ENCODE results near the gene HNF1A.

Gene HNF1A

DNA sequence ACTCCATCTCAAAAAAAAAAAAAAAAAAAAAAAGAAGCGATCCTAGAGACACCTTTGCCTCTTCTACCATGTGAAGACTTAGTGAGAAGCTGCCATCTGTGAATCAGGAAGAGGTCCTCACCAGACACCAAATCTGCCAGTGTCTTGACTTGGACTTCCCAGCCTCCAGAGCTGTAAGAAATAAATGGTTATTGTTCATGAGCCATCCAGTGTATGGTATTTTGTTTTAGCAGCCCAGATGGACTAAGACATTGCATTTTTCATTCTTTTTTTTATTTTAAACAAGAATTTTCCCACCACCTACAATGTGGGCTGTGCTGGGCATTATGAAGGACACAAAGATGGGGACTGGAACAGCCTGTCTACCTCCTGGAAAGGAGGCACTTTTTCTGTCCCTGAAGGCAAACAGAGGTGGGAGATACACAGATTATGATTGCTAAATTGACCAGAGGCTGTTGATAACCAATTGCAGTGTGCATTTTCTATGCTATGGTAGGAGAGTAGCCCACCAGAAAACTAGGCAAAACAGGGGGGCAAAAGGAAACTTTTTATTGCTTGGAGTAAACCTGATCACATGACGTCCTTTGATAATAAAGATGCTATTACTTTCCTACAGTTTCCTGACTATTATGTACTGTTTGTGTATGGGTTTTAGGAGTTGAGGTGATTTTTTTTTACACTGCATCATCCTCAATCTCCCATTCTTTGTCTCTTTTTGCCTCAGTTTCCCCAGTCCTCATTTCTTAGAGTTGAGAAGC is 40.7 kb downstream of the HNF1A start:
- no peak overlapping the region for H3K4me3 ChIP-seq (ENCODE audit: low read depth, low read length)
- H3K4ac ChIP-seq (ENCODE audit: low read depth, low read length), result no peak overlapping the region
- no peaks in the 10 kb centered on the region for H3K9me3 ChIP-seq (ENCODE audit: insufficient read depth, low read depth, low read length)
- no peak overlapping the region for H4K91ac ChIP-seq (ENCODE audit: low read depth, low read length)
- H3K9ac ChIP-seq (ENCODE audit: low read length), result no peak overlapping the region
- no peak for DNase-seq
- no peak overlapping the region for H4K12ac ChIP-seq (ENCODE audit: low read depth, low read length)
- H3K23ac ChIP-seq (ENCODE audit: low read length), result no peak overlapping the region
- no peak overlapping the region for H2AFZ ChIP-seq (ENCODE audit: insufficient read depth, low read length, poor library complexity)
- H2BK5ac ChIP-seq (ENCODE audit: low read depth, low read length, poor library complexity), result no peak overlapping the region
- no peak overlapping the region for H2BK12ac ChIP-seq (ENCODE audit: low read length)
- peaks cover 5% of the 10 kb centered on the region for H3K79me2 ChIP-seq (ENCODE audit: control insufficient read depth, insufficient read depth, low read length, poor library complexity)
- no peak overlapping the region for H3K27ac ChIP-seq (ENCODE audit: low read depth, low read length)
- H3K18ac ChIP-seq (ENCODE audit: low read length), result no peak overlapping the region
- H3K4me1 ChIP-seq (ENCODE audit: control insufficient read depth in 1 of 2, insufficient read depth in 2 of 2, low read length in 2 of 2), result no peaks in the 10 kb centered on the region
- no peaks in the 10 kb centered on the region for H3K27me3 ChIP-seq (ENCODE audit: insufficient read depth, low read length)
- H3K14ac ChIP-seq (ENCODE audit: low read length), result no peak overlapping the region
- H3K79me1 ChIP-seq (ENCODE audit: low read length), result peaks cover 2% of the 10 kb centered on the region
- H2AK5ac ChIP-seq (ENCODE audit: low read length), result no peak overlapping the region
- no peak overlapping the region for H2BK120ac ChIP-seq (ENCODE audit: insufficient read depth, low read length, poor library complexity)
- no peaks in the 10 kb centered on the region for H3K36me3 ChIP-seq (ENCODE audit: control insufficient read depth in 1 of 2, insufficient read depth in 2 of 2, low read length in 2 of 2)
- WGBS (ENCODE audit: extremely low coverage, insufficient coverage, insufficient read length), result no CpG with 5 or more reads among the region's 2 CpGs
- no peak overlapping the region for H3K4me2 ChIP-seq (ENCODE audit: low read length)
- H4K8ac ChIP-seq (ENCODE audit: low read depth, low read length), result no peak overlapping the region

- Histone ChIP-seq H2AK5ac (ENCODE audit: low read length) (no peak overlapping the region), H4K91ac (ENCODE audit: low read depth, low read length) (no peak overlapping the region), H4K8ac (ENCODE audit: low read depth, low read length) (no peak overlapping the region), H3K9ac (ENCODE audit: low read length) (no peak overlapping the region), H3K79me2 (ENCODE audit: control insufficient read depth, insufficient read depth, low read length, poor library complexity) (no peaks in the 10 kb centered on the region), H4K12ac (ENCODE audit: low read depth, low read length) (no peak overlapping the region), H2AFZ (ENCODE audit: insufficient read depth, low read length, poor library complexity) (no peak overlapping the region), H3K36me3 (ENCODE audit: control insufficient read depth in 1 of 2, insufficient read depth in 2 of 2, low read length in 2 of 2) (no peaks in the 10 kb centered on the region), H3K27ac (ENCODE audit: low read depth, low read length) (no peak overlapping the region), H3K14ac (ENCODE audit: low read length) (no peak overlapping the region), H3K23ac (ENCODE audit: low read length) (no peak overlapping the region), H3K18ac (ENCODE audit: low read length) (no peak overlapping the region), H2BK12ac (ENCODE audit: low read length) (no peak overlapping the region), H3K9me3 (ENCODE audit: insufficient read depth, low read depth, low read length) (no peaks in the 10 kb centered on the region), H3K4ac (ENCODE audit: low read depth, low read length) (no peak overlapping the region), H3K4me1 (ENCODE audit: control insufficient read depth in 1 of 2, insufficient read depth in 2 of 2, low read length in 2 of 2) (peaks cover 4 to 7% of the 10 kb centered on the region in 2 experiments), H3K4me2 (ENCODE audit: low read length) (no peak overlapping the region), H3K27me3 (ENCODE audit: insufficient read depth, low read length) (no peaks in the 10 kb centered on the region), H3K79me1 (ENCODE audit: low read length) (no peaks in the 10 kb centered on the region), H3K4me3 (ENCODE audit: low read depth, low read length) (no peak overlapping the region), H2BK5ac (ENCODE audit: low read depth, low read length, poor library complexity) (no peak overlapping the region), H2BK120ac (ENCODE audit: insufficient read depth, low read length, poor library complexity) (no peak overlapping the region)
- WGBS (ENCODE audit: extremely low coverage, insufficient coverage, insufficient read length), result no CpG with 5 or more reads among the region's 6 CpGs
- no peak for DNase-seq
Observed at GRCh38 chr12:121021754-121022153, 43.4 kb downstream of the HNF1A start.

DNA sequence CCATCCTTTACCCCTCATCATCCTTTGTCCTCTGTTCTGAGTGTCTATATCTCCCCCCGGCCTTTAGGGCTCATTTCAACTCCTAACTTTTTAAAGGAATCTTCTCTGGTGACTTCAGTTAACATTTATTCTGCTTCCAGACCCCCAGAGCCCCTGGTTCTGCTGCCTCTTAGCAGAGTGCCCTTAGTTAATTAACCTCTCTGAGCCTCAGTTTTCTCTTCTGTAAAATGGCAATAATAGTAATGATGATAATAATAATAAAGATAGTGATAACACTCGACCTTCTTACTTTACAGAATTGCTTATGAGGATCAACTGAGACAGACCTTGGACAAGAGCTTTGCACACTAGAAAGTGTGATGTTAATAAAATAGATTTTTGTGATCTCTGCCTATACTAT is 44.4 kb downstream of the HNF1A start:
- no peak overlapping the region for H2BK120ac ChIP-seq (ENCODE audit: insufficient read depth, low read length, poor library complexity)
- H2AFZ ChIP-seq (ENCODE audit: insufficient read depth, low read length, poor library complexity), result no peak overlapping the region
- H3K4me3 ChIP-seq (ENCODE audit: low read depth, low read length), result no peak overlapping the region
- H4K8ac ChIP-seq (ENCODE audit: low read depth, low read length), result no peak overlapping the region
- no peaks in the 10 kb centered on the region for H3K36me3 ChIP-seq (ENCODE audit: control insufficient read depth in 1 of 2, insufficient read depth in 2 of 2, low read length in 2 of 2)
- no peak overlapping the region for H2BK5ac ChIP-seq (ENCODE audit: low read depth, low read length, poor library complexity)
- no peak overlapping the region for H4K91ac ChIP-seq (ENCODE audit: low read depth, low read length)
- H3K23ac ChIP-seq (ENCODE audit: low read length), result no peak overlapping the region
- H3K79me1 ChIP-seq (ENCODE audit: low read length), result no peaks in the 10 kb centered on the region
- no peak overlapping the region for H2BK12ac ChIP-seq (ENCODE audit: low read length)
- no peak overlapping the region for H3K4ac ChIP-seq (ENCODE audit: low read depth, low read length)
- H3K79me2 ChIP-seq (ENCODE audit: control insufficient read depth, insufficient read depth, low read length, poor library complexity), result no peaks in the 10 kb centered on the region
- H4K12ac ChIP-seq (ENCODE audit: low read depth, low read length), result no peak overlapping the region
- H2AK5ac ChIP-seq (ENCODE audit: low read length), result no peak overlapping the region
- no peaks in the 10 kb centered on the region for H3K27me3 ChIP-seq (ENCODE audit: insufficient read depth, low read length)
- no peaks in the 10 kb centered on the region for H3K9me3 ChIP-seq (ENCODE audit: insufficient read depth, low read depth, low read length)
- no peak overlapping the region for H3K14ac ChIP-seq (ENCODE audit: low read length)
- H3K9ac ChIP-seq (ENCODE audit: low read length), result no peak overlapping the region
- H3K18ac ChIP-seq (ENCODE audit: low read length), result no peak overlapping the region
- DNase-seq, result no peak
- peaks cover 4 to 7% of the 10 kb centered on the region in 2 experiments for H3K4me1 ChIP-seq (ENCODE audit: control insufficient read depth in 1 of 2, insufficient read depth in 2 of 2, low read length in 2 of 2)
- H3K27ac ChIP-seq (ENCODE audit: low read depth, low read length), result no peak overlapping the region
- WGBS (ENCODE audit: extremely low coverage, insufficient coverage, insufficient read length), result no CpG with 5 or more reads among the region's 2 CpGs
- no peak overlapping the region for H3K4me2 ChIP-seq (ENCODE audit: low read length)

DNA sequence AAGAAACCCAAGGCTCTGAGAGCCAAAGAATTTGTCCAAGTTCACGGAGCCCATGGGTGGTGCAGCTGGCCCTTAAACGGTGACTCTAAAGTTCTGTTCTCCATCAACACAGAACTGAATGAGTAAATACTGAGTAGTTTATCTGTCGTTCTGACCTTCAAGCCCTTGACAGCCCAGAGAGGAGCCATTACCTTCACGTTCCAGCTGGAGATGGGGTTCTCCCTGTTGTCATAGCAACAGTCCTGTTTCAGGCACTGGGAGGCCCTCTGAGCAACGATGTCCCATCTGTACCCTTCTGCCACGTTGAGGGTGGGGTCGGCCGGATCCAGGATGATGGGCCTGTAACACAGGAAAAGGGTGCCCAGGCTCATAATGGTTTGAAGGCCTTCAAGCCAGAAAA is 45.5 kb downstream of the HNF1A start:
- Histone ChIP-seq H3K27me3 (ENCODE audit: insufficient read depth, low read length) (no peaks in the 10 kb centered on the region), H3K18ac (ENCODE audit: low read length) (no peak overlapping the region), H3K4me3 (ENCODE audit: low read depth, low read length) (no peak overlapping the region), H3K4me1 (ENCODE audit: control insufficient read depth in 1 of 2, insufficient read depth in 2 of 2, low read length in 2 of 2) (peaks cover 4 to 7% of the 10 kb centered on the region in 2 experiments), H2BK12ac (ENCODE audit: low read length) (no peak overlapping the region), H3K36me3 (ENCODE audit: control insufficient read depth in 1 of 2, insufficient read depth in 2 of 2, low read length in 2 of 2) (no peaks in the 10 kb centered on the region), H2BK5ac (ENCODE audit: low read depth, low read length, poor library complexity) (no peak overlapping the region), H3K9me3 (ENCODE audit: insufficient read depth, low read depth, low read length) (no peaks in the 10 kb centered on the region), H4K12ac (ENCODE audit: low read depth, low read length) (no peak overlapping the region), H2BK120ac (ENCODE audit: insufficient read depth, low read length, poor library complexity) (no peak overlapping the region), H3K9ac (ENCODE audit: low read length) (no peak overlapping the region), H3K4ac (ENCODE audit: low read depth, low read length) (no peak overlapping the region), H3K79me1 (ENCODE audit: low read length) (no peaks in the 10 kb centered on the region), H3K14ac (ENCODE audit: low read length) (no peak overlapping the region), H2AK5ac (ENCODE audit: low read length) (no peak overlapping the region), H3K79me2 (ENCODE audit: control insufficient read depth, insufficient read depth, low read length, poor library complexity) (no peaks in the 10 kb centered on the region), H3K27ac (ENCODE audit: low read depth, low read length) (no peak overlapping the region), H3K23ac (ENCODE audit: low read length) (no peak overlapping the region), H3K4me2 (ENCODE audit: low read length) (no peak overlapping the region), H4K8ac (ENCODE audit: low read depth, low read length) (no peak overlapping the region), H4K91ac (ENCODE audit: low read depth, low read length) (no peak overlapping the region), H2AFZ (ENCODE audit: insufficient read depth, low read length, poor library complexity) (no peak overlapping the region)
- no CpG with 5 or more reads among the region's 8 CpGs for WGBS (ENCODE audit: extremely low coverage, insufficient coverage, insufficient read length)
- no peak for DNase-seq

All from trophoblast cell (in vitro differentiated cells and primary cell).